Endothelial cell of umbilical vein (primary cell): Measurements from ENCODE around the gene DDI1.

Source experiments
- EZH2 ChIP-seq: IDR thresholded peaks from 2 replicates; pipeline ENCODE4 v1.6.1; 2012; ENCODE audit warnings: borderline replicate concordance, low read depth, mild to moderate bottlenecking, moderate library complexity, low read length, inconsistent platforms; ENCODE audit not compliant: severe bottlenecking
- FOS ChIP-seq: IDR thresholded peaks from 2 replicates; pipeline ENCODE4 v1.6.1; 2011; ENCODE audit warnings: mild to moderate bottlenecking, low read length, moderate library complexity, borderline replicate concordance; ENCODE audit not compliant: insufficient read depth
- GATA2 ChIP-seq: IDR thresholded peaks from 2 replicates; pipeline ENCODE4 v1.7.0; 2011; ENCODE audit warnings: low read depth, mild to moderate bottlenecking, moderate library complexity, mixed read lengths, low read length; ENCODE audit not compliant: insufficient read length, insufficient read depth
- JUN ChIP-seq: IDR thresholded peaks from 2 replicates; pipeline ENCODE4 v1.6.1; 2011; ENCODE audit warnings: borderline replicate concordance, low read depth; ENCODE audit not compliant: insufficient read length, insufficient read depth
- MYC ChIP-seq: IDR thresholded peaks from one replicate; pipeline ENCODE4 v1.6.1; 2011; ENCODE audit warnings: mild to moderate bottlenecking, low read depth, low read length
- POLR2A ChIP-seq: IDR thresholded peaks from 2 replicates; pipeline ENCODE4 v1.6.1; 2012; ENCODE audit warnings: low read depth, mild to moderate bottlenecking, control low read depth, low read length
- POLR2AphosphoS5 ChIP-seq: IDR thresholded peaks from 2 replicates; pipeline ENCODE4 v1.6.1; 2012; ENCODE audit warnings: low read depth, mild to moderate bottlenecking, control low read depth, low read length, moderate library complexity; ENCODE audit not compliant: insufficient read depth
- TF ChIP-seq, protein P1 (sequence below), 2 donors: IDR thresholded peaks; 1 replicate in 1 of 2; 2 replicates in 1 of 2; pipeline ENCODE4 v1.5.1; 2011; ENCODE audit warnings: low read length in 2 of 2, mild to moderate bottlenecking in 2 of 2, moderate library complexity in 2 of 2, control low read depth in 1 of 2, inconsistent platforms in 1 of 2, low read depth in 1 of 2; ENCODE audit not compliant: insufficient read depth in 1 of 2; ENCODE audit errors: extremely low read depth in 1 of 2
- TF ChIP-seq, protein P2 (sequence below): IDR thresholded peaks from 2 replicates; pipeline ENCODE4 v1.6.1; 2011; ENCODE audit not compliant: insufficient read depth, insufficient read length

DNA sequence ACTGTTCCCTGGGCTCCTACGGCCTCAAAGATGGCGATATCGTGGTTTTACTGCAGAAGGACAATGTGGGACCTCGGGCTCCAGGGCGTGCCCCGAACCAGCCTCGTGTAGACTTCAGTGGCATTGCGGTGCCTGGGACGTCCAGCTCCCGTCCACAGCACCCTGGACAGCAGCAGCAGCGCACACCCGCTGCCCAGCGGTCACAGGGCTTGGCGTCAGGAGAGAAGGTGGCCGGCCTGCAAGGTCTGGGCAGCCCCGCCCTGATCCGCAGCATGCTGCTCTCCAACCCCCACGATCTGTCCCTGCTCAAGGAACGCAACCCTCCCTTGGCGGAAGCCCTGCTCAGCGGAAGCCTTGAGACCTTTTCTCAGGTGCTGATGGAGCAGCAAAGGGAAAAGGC, 555 bp downstream of the DDI1 start:
- TF ChIP-seq POLR2A (no peak), POLR2AphosphoS5 (no peak), JUN (no peak), MYC (no peak), EZH2 (no peak), GATA2 (no peak), FOS (no peak)
- TF ChIP-seq, protein P1, sequence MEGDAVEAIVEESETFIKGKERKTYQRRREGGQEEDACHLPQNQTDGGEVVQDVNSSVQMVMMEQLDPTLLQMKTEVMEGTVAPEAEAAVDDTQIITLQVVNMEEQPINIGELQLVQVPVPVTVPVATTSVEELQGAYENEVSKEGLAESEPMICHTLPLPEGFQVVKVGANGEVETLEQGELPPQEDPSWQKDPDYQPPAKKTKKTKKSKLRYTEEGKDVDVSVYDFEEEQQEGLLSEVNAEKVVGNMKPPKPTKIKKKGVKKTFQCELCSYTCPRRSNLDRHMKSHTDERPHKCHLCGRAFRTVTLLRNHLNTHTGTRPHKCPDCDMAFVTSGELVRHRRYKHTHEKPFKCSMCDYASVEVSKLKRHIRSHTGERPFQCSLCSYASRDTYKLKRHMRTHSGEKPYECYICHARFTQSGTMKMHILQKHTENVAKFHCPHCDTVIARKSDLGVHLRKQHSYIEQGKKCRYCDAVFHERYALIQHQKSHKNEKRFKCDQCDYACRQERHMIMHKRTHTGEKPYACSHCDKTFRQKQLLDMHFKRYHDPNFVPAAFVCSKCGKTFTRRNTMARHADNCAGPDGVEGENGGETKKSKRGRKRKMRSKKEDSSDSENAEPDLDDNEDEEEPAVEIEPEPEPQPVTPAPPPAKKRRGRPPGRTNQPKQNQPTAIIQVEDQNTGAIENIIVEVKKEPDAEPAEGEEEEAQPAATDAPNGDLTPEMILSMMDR (IDR thresholded peaks at IDR 0.05; ENCODE audit: extremely low read depth in 1 of 2, insufficient read depth in 1 of 2, low read depth in 1 of 2, low read length in 2 of 2) = no peak
- TF ChIP-seq, protein P2, sequence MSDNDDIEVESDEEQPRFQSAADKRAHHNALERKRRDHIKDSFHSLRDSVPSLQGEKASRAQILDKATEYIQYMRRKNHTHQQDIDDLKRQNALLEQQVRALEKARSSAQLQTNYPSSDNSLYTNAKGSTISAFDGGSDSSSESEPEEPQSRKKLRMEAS = no peak
